Measurements from ENCODE around the gene UNC79.
"Not testable (repeated sequence)": the region's sequence is repeated elsewhere in the genome, so short reads cannot be mapped to it uniquely, and the experiment has no call there.

UNC79 gene

GRCh38 chr14:93430315-93431035, at the start of gene UNC79:
TSS of gene UNC79 (plus strand) at chr14:93430939. CDS start at chr14:93431030, 91 bp downstream.
- DNase-seq: no peak

GRCh38 chr14:93381644-93382043, 49.1 kb upstream of the UNC79 start:
- no peak for DNase-seq

- not testable (repeated sequence) for DNase-seq
Measured at GRCh38 chr14:93384256-93384655, 46.5 kb upstream of the UNC79 start.

GRCh38 chr14:93395231-93395630, 35.5 kb upstream of the UNC79 start:
- no peak for DNase-seq

GRCh38 chr14:93396456-93396855, 34.3 kb upstream of the UNC79 start:
- no peak for DNase-seq

GRCh38 chr14:93398491-93398890, 32.2 kb upstream of the UNC79 start:
- no peak for DNase-seq

- no peak for DNase-seq
Measured at GRCh38 chr14:93402951-93403350, 27.8 kb upstream of the UNC79 start.

- DNase-seq: no peak
Measured at GRCh38 chr14:93410021-93410420, 20.7 kb upstream of the UNC79 start.

GRCh38 chr14:93410893-93411292, 19.8 kb upstream of the UNC79 start:
- no peak for DNase-seq

GRCh38 chr14:93425136-93425535, 5.6 kb upstream of the UNC79 start:
- DNase-seq: not testable (repeated sequence)

GRCh38 chr14:93426750-93427149, 4.0 kb upstream of the UNC79 start:
- no peak for DNase-seq

- DNase-seq: no peak
Measured at GRCh38 chr14:93431036-93431670, 414 bp downstream of the UNC79 start.

GRCh38 chr14:93454224-93454623, 23.5 kb downstream of the UNC79 start:
- DNase-seq: no peak

- no peak for DNase-seq
Measured at GRCh38 chr14:93456356-93456755, 25.6 kb downstream of the UNC79 start.

- DNase-seq: no peak
Measured at GRCh38 chr14:93458234-93458633, 27.5 kb downstream of the UNC79 start.

GRCh38 chr14:93462479-93462878, 31.7 kb downstream of the UNC79 start:
- DNase-seq: no peak

GRCh38 chr14:93464271-93464670, 33.5 kb downstream of the UNC79 start:
- DNase-seq: no peak

- DNase-seq: no peak
Measured at GRCh38 chr14:93475471-93475870, 44.7 kb downstream of the UNC79 start.

- no peak for DNase-seq
Measured at GRCh38 chr14:93476305-93476704, 45.6 kb downstream of the UNC79 start.

- DNase-seq: not testable (repeated sequence)
Measured at GRCh38 chr14:93479074-93479473, 48.3 kb downstream of the UNC79 start.

GRCh38 chr14:93480867-93481266, 50.1 kb downstream of the UNC79 start:
- DNase-seq: no peak

GRCh38 chr14:93481758-93482157, 51.0 kb downstream of the UNC79 start:
- DNase-seq: no peak

- DNase-seq: no peak
Measured at GRCh38 chr14:93490001-93490400, 59.3 kb downstream of the UNC79 start.

GRCh38 chr14:93493054-93493453, 62.3 kb downstream of the UNC79 start:
- DNase-seq: no peak

GRCh38 chr14:93493622-93494021, 62.9 kb downstream of the UNC79 start:
- not testable (repeated sequence) for DNase-seq
